GM21447 (cell line): ENCODE results near the gene MCM3AP.

Experiments used
- ATAC-seq: cut with Tn5 transposase; IDR thresholded peaks from one replicate; pipeline ENCODE4 v1.9.1; 2021; ENCODE audit not compliant: unreplicated experiment

Gene MCM3AP

DNA sequence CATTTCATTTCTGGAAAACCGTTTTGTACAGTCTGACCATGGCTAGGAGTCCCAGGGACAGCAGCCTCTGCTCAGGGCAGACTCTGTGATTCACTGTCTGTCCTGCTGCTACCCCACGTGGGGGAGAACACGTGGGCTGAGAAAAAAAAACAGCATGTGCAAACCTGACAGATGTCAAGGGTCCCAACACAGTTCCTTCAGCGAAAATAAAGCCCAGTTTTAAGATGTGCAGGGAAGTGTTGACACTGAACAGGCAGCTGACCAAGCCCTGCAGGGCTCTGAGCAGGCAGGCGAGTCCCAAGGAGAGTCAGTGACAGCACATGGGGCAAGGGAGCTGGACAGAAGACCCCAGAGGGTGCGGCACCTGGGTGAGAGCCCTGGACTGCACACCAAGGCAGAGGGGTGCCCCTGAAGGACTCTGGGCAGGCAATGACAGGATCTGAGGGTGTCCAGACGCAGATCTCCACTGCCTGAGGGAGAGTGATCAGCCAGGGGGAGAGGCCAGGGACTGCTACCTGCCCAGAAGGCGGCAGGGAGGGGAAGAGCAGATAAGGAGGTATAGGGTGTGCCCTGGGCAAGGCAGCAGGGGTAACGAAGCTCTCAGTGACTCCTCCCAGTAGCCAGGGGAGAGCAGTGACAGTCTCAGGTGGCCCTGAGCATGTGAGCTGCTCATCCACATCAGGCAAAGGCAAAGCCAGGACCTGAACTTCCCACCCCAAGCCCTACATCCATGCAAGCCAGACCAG, 96.0 kb downstream of the MCM3AP start:
- no peak for ATAC-seq

DNA sequence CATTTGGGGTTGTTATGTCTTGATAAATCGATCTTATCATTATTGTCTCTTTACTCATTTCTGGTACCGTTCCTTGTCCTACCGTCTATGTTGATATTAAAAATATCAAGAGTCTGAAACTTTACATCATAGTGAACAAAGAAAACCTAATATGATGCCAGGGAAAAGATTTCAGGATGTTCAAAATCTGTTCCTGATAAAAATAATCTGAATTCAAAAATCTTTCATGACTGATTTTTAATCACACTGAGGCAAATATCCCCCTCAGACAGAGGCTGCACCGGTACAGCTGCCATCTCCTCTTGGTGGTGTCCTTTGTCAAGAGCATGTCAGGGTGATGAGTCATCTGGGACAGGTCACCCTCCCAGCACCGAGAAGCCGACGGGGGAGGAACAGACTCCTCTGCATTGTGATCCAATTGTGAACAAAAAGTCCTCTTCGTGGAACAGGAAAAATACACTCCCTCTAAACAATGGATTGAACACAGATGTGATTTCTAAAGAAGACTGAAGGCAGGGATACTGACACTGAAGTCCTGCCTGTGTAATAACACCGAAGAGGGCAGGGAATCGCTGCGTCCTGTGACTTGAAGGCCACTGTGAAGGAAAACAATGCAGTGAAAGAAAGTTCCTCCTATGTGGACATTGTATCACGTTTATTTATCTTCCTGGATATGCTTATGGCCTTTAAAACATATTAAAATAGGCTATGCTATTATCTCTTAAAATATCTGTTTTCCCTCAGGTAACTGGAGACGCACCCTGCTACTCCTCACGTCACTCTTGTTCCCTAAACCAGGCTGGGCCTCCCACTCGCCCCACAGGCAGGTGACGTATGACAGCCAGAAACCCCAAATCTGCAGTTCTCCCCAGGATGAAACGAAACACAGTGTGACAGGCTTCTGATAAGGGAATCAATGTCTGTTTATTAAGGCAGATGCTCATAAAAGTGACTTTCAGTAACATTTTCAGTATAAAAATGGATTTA, 96.9 kb downstream of the MCM3AP start:
- ATAC-seq, result no peak

DNA sequence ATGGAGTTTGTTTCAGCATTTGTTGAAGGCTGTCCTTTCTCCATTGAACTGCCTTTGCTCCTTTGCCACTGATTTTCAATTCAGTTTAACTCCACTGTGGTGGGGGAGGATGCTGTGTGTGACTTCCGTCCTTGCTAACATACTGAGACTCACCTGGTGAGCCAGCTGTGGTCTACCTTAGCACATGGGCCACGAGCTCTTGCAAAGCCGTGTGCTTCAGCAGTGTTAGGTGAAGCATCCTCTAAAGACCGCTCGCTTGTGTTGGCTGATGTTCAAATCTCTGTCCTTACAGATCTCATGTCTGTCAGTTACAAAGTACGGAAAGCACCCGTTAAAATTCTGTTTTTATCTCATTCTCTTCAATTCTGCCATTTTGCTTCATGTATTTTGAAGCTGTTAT, 97.6 kb downstream of the MCM3AP start:
- ATAC-seq, result no peak

DNA sequence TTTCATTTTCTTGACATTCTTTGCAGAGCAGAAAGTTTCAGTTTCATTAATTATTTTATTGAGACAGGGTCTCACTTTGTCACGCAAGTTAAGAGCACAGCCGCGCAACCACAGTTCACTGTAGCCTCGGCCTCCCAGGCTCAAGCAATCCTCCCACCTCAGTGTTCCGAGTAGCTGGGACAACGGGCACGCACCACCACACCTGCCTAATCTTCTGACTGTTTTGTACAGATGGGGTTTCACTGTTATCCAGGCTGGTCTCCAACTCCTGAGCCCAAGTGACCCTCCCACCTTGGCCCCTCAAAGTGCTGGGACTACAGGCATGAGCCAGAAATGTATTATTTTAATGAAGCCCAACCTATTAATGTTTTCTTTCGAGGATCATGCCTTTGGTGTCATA, 98.2 kb downstream of the MCM3AP start:
- ATAC-seq, result no peak

DNA sequence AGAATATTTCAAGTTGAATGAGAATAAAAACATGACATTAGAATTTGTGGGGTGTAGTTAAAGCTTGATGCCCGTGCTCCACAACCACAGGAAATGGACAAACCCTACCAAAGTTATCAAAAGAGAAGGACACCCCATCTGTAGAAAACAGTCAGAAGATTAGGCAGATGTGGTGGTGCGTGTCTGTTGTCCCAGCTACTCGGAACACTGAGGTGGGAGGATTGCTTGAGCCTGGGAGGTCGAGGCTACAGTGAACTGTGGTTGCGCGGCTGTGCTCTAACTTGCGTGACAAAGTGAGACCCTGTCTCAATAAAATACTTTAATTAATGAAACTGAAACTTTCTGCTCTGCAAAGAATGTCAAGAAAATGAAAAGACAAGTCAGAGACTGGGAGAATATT, 99.7 kb downstream of the MCM3AP start:
- no peak for ATAC-seq
